ENCODE results near the gene HS3ST3A1.

HS3ST3A1 gene

GRCh38 chr17:13480877-13481276 is 120.9 kb downstream of the HS3ST3A1 start:
- Histone ChIP-seq H3K4me3 (ENCODE audit: low read depth in 1 of 2, low read length in 2 of 2) (no peak overlapping the region), H3K27ac (ENCODE audit: low read depth, low read length) (no peak overlapping the region), H3K4me1 (ENCODE audit: insufficient read depth, low read length) (no peaks in the 10 kb centered on the region), H3K36me3 (ENCODE audit: insufficient read depth, low read length) (no peaks in the 10 kb centered on the region), H3K27me3 (ENCODE audit: control insufficient read depth in 1 of 2, insufficient read depth in 2 of 2, low read length in 2 of 2) (no peaks in the 10 kb centered on the region), H3K9ac (ENCODE audit: low read length) (no peak overlapping the region), H3K9me3 (ENCODE audit: low read length) (no peaks in the 10 kb centered on the region)

- Histone ChIP-seq H3K36me3 (ENCODE audit: insufficient read depth, low read length) (no peaks in the 10 kb centered on the region), H3K4me1 (ENCODE audit: insufficient read depth, low read length) (no peaks in the 10 kb centered on the region), H3K27ac (ENCODE audit: low read depth, low read length) (no peak overlapping the region), H3K4me3 (ENCODE audit: low read depth in 1 of 2, low read length in 2 of 2) (no peak overlapping the region), H3K9me3 (ENCODE audit: low read length) (no peaks in the 10 kb centered on the region), H3K9ac (ENCODE audit: low read length) (no peak overlapping the region), H3K27me3 (ENCODE audit: control insufficient read depth in 1 of 2, insufficient read depth in 2 of 2, low read length in 2 of 2) (no peaks in the 10 kb centered on the region)
Observed at GRCh38 chr17:13478326-13478830, 123.4 kb downstream of the HS3ST3A1 start.

DNA sequence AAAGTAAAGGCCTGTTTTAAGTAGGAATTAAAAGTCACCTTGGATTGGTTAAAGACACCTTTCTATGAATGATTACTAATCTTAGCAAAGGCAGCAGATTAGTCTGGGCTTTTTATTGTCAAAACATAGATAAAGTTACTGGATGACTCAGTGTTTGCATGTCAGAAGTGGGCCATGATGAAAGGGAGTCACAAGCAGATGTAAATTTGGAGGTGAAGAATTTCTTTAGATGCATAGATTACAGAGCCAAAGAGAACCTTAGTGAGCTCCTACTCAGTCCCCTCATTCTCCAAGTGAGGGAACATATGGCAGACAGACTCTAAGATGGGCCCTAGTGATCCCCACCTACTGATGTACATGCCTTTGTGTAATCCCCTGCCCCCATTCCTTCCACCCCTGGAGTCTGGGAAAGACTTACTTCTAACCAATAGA is 124.5 kb downstream of the HS3ST3A1 start:
- H3K4me3 ChIP-seq (ENCODE audit: low read depth in 1 of 2, low read length in 2 of 2), result no peak overlapping the region
- H3K27ac ChIP-seq (ENCODE audit: low read depth, low read length), result no peak overlapping the region
- H3K9ac ChIP-seq (ENCODE audit: low read length), result no peak overlapping the region
- H3K27me3 ChIP-seq (ENCODE audit: control insufficient read depth in 1 of 2, insufficient read depth in 2 of 2, low read length in 2 of 2), result no peaks in the 10 kb centered on the region
- H3K36me3 ChIP-seq (ENCODE audit: insufficient read depth, low read length), result no peaks in the 10 kb centered on the region
- no peaks in the 10 kb centered on the region for H3K9me3 ChIP-seq (ENCODE audit: low read length)
- H3K4me1 ChIP-seq (ENCODE audit: insufficient read depth, low read length), result no peaks in the 10 kb centered on the region

GRCh38 chr17:13476720-13477119 is 125.0 kb downstream of the HS3ST3A1 start:
- H3K27me3 ChIP-seq (ENCODE audit: control insufficient read depth in 1 of 2, insufficient read depth in 2 of 2, low read length in 2 of 2), result no peaks in the 10 kb centered on the region
- no peak overlapping the region for H3K4me3 ChIP-seq (ENCODE audit: low read depth in 1 of 2, low read length in 2 of 2)
- H3K9ac ChIP-seq (ENCODE audit: low read length), result no peak overlapping the region
- H3K4me1 ChIP-seq (ENCODE audit: insufficient read depth, low read length), result no peaks in the 10 kb centered on the region
- no peaks in the 10 kb centered on the region for H3K36me3 ChIP-seq (ENCODE audit: insufficient read depth, low read length)
- H3K27ac ChIP-seq (ENCODE audit: low read depth, low read length), result no peak overlapping the region
- H3K9me3 ChIP-seq (ENCODE audit: low read length), result no peaks in the 10 kb centered on the region

DNA sequence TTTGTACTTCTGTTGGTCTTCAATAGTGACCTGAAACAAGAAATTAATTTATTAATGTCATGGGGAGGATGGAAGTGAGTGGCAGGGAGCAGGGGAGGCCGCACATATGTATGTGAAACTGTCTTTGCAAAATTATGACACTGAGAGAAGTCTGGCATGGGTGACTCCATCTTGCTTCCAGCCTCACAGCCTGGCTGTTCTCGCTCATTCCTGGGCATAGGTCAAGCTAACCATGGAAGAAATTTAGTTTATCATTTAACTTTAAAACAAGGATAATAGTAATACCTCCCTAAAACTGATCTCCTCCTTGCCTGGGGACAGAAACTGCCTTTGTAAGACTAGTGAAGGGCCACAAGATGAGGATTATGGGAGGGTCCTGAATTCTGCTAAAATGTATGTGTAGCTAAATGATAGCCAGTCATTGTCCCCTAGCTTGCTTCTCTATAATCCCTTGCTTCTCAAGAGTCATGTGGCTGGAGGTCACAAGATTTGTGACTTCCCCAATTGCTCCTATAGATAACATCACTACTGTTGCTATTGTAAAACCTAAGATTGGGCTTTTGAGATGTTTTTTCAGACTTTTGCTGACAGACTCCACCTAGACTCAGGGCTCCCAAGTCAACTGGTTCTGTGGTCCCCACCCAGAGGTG is 126.0 kb downstream of the HS3ST3A1 start:
- Histone ChIP-seq H3K27ac (ENCODE audit: low read depth, low read length) (no peak overlapping the region), H3K4me3 (ENCODE audit: low read depth in 1 of 2, low read length in 2 of 2) (no peak overlapping the region), H3K9ac (ENCODE audit: low read length) (no peak overlapping the region), H3K36me3 (ENCODE audit: insufficient read depth, low read length) (no peaks in the 10 kb centered on the region), H3K4me1 (ENCODE audit: insufficient read depth, low read length) (no peaks in the 10 kb centered on the region), H3K9me3 (ENCODE audit: low read length) (no peaks in the 10 kb centered on the region), H3K27me3 (ENCODE audit: control insufficient read depth in 1 of 2, insufficient read depth in 2 of 2, low read length in 2 of 2) (no peaks in the 10 kb centered on the region)

DNA sequence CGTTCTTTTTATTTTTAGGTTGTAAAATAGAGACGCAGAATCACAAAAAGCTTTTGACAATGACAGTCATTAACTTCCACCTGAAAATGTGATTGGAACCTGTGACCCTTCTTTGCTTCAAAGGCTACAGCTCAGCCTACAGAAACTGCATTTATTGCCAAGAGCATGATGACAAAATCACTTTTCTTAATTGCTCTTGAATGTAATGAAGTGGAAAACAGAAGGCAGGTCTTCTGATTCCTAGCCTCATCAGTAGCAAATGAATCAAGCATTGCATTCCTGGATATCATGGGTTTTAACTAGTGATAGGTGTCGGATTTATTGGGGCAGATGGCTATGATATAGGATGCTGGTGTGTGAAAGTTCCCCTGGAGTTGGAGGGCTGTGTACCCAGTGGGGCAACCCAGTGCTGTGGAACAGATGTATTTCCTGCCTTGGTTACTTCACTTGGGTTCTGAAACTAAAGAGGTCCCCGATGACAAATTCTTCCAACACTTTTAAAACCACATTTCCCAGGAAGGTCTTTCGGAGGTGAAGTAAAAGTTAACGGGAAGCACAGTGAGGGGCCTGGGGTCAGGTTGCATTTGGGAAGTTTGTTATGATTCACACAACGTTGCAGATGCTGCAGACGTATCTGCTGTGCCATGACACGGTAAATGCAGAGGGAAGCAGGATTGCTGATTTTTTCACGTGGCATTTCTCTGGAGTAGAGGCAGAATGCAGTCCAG is 127.5 kb downstream of the HS3ST3A1 start:
- Histone ChIP-seq H3K9me3 (ENCODE audit: low read length) (no peaks in the 10 kb centered on the region), H3K4me3 (ENCODE audit: low read depth in 1 of 2, low read length in 2 of 2) (no peak overlapping the region), H3K36me3 (ENCODE audit: insufficient read depth, low read length) (no peaks in the 10 kb centered on the region), H3K27ac (ENCODE audit: low read depth, low read length) (no peak overlapping the region), H3K27me3 (ENCODE audit: control insufficient read depth in 1 of 2, insufficient read depth in 2 of 2, low read length in 2 of 2) (no peaks in the 10 kb centered on the region), H3K9ac (ENCODE audit: low read length) (no peak overlapping the region), H3K4me1 (ENCODE audit: insufficient read depth, low read length) (no peaks in the 10 kb centered on the region)

DNA sequence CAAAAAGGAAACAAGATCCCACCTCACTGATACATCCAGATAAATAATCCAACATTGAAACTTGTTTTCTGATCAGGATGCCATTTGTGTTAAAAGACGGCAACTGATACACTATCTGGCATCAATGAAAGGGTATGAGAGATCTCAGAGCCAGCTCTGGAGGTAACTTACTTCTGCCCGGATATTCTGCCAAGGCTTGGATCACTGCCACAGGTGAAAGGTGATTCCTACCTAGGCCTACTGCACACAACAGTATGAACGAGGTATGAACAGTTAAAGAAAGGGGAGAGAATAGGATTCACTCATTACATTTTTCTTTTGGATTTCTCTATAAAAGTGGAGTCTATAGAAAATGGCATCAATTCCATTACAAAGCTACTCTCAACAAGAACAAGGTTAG is 136.1 kb downstream of the HS3ST3A1 start:
- H3K27ac ChIP-seq (ENCODE audit: low read depth, low read length), result no peak overlapping the region
- H3K27me3 ChIP-seq (ENCODE audit: control insufficient read depth in 1 of 2, insufficient read depth in 2 of 2, low read length in 2 of 2), result no peaks in the 10 kb centered on the region
- H3K9ac ChIP-seq (ENCODE audit: low read length), result no peak overlapping the region
- H3K9me3 ChIP-seq (ENCODE audit: low read length), result no peaks in the 10 kb centered on the region
- no peaks in the 10 kb centered on the region for H3K36me3 ChIP-seq (ENCODE audit: insufficient read depth, low read length)
- no peaks in the 10 kb centered on the region for H3K4me1 ChIP-seq (ENCODE audit: insufficient read depth, low read length)
- no peak overlapping the region for H3K4me3 ChIP-seq (ENCODE audit: low read depth in 1 of 2, low read length in 2 of 2)

GRCh38 chr17:13462673-13463124 is 139.0 kb downstream of the HS3ST3A1 start:
- H3K4me3 ChIP-seq (ENCODE audit: low read depth in 1 of 2, low read length in 2 of 2), result no peak overlapping the region
- H3K27ac ChIP-seq (ENCODE audit: low read depth, low read length), result no peak overlapping the region
- H3K9ac ChIP-seq (ENCODE audit: low read length), result no peak overlapping the region

GRCh38 chr17:13462146-13462545 is 139.6 kb downstream of the HS3ST3A1 start:
- Histone ChIP-seq H3K9ac (ENCODE audit: low read length) (no peak overlapping the region), H3K27ac (ENCODE audit: low read depth, low read length) (no peak overlapping the region), H3K4me3 (ENCODE audit: low read depth in 1 of 2, low read length in 2 of 2) (no peak overlapping the region), H3K4me1 (ENCODE audit: insufficient read depth, low read length) (no peaks in the 10 kb centered on the region), H3K36me3 (ENCODE audit: insufficient read depth, low read length) (no peaks in the 10 kb centered on the region), H3K9me3 (ENCODE audit: low read length) (no peaks in the 10 kb centered on the region), H3K27me3 (ENCODE audit: control insufficient read depth in 1 of 2, insufficient read depth in 2 of 2, low read length in 2 of 2) (no peaks in the 10 kb centered on the region)

More at GRCh38 chr17:13462673-13463124, 139.0 kb downstream of the HS3ST3A1 start:
- Histone ChIP-seq H3K9me3 (ENCODE audit: low read length) (no peaks in the 10 kb centered on the region), H3K4me1 (ENCODE audit: insufficient read depth, low read length) (no peaks in the 10 kb centered on the region), H3K36me3 (ENCODE audit: insufficient read depth, low read length) (no peaks in the 10 kb centered on the region), H3K27me3 (ENCODE audit: control insufficient read depth in 1 of 2, insufficient read depth in 2 of 2, low read length in 2 of 2) (no peaks in the 10 kb centered on the region)

- no peaks in the 10 kb centered on the region for H3K4me1 ChIP-seq (ENCODE audit: insufficient read depth, low read length)
- no peak overlapping the region for H3K9ac ChIP-seq (ENCODE audit: low read length)
- H3K27ac ChIP-seq (ENCODE audit: low read depth, low read length), result no peak overlapping the region
- H3K36me3 ChIP-seq (ENCODE audit: insufficient read depth, low read length), result no peaks in the 10 kb centered on the region
- no peaks in the 10 kb centered on the region for H3K27me3 ChIP-seq (ENCODE audit: control insufficient read depth in 1 of 2, insufficient read depth in 2 of 2, low read length in 2 of 2)
- no peak overlapping the region for H3K4me3 ChIP-seq (ENCODE audit: low read depth in 1 of 2, low read length in 2 of 2)
- H3K9me3 ChIP-seq (ENCODE audit: low read length), result no peaks in the 10 kb centered on the region
Observed at GRCh38 chr17:13460261-13461000, 141.3 kb downstream of the HS3ST3A1 start.

- Histone ChIP-seq H3K36me3 (ENCODE audit: insufficient read depth, low read length) (no peaks in the 10 kb centered on the region), H3K4me3 (ENCODE audit: low read depth in 1 of 2, low read length in 2 of 2) (no peak overlapping the region), H3K9me3 (ENCODE audit: low read length) (no peaks in the 10 kb centered on the region)
Observed at GRCh38 chr17:13457783-13458182, 143.9 kb downstream of the HS3ST3A1 start.

More at GRCh38 chr17:13457783-13458182, 143.9 kb downstream of the HS3ST3A1 start:
- Histone ChIP-seq H3K27me3 (ENCODE audit: control insufficient read depth in 1 of 2, insufficient read depth in 2 of 2, low read length in 2 of 2) (no peaks in the 10 kb centered on the region), H3K27ac (ENCODE audit: low read depth, low read length) (no peak overlapping the region), H3K9ac (ENCODE audit: low read length) (no peak overlapping the region), H3K4me1 (ENCODE audit: insufficient read depth, low read length) (no peaks in the 10 kb centered on the region)

All from muscle layer of colon (tissue), 2 donors.